ENCODE results near the gene GLUD2.
"Not testable (repeated sequence)": the region's sequence is repeated elsewhere in the genome, so short reads cannot be mapped to it uniquely, and the experiment has no call there.

The GLUD2 gene

GRCh38 chrX:121047441-121048419 is at the start of gene GLUD2:
Gene GLUD2 (plus strand): TSS chrX:121047610. CDS start chrX:121047685, 75 bp downstream.
- FAIRE-seq: peak; percentile 65
- DNase-seq (ENCODE audit: insufficient read length, low spot score): not testable (repeated sequence)

DNA sequence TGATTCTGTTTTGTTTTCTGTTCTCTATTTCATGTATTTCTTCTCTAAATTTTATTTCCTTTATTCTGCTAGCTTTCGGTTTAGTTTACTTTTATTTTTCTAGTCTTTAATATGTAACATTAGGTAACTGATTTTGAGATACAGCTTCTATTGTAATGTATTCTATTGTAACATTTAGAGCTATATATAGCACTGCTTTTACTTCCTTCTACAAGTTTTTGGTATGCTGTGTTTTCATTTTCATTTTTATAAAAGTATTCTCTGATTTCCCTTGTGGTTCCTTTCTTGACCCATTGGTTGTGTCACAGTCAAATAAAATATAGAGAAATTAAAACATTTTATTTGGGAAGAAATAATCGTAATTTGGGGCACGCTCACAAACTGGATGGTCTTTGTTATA is 48.0 kb upstream of the GLUD2 start:
- no peak for DNase-seq (ENCODE audit: insufficient read length, low spot score)
- FAIRE-seq: no peak

- DNase-seq (ENCODE audit: insufficient read length, low spot score): no peak
- FAIRE-seq: no peak
Measured at GRCh38 chrX:121000589-121000988, 46.8 kb upstream of the GLUD2 start.

GRCh38 chrX:121008920-121009319 is 38.5 kb upstream of the GLUD2 start:
- no peak for FAIRE-seq
- no peak for DNase-seq (ENCODE audit: insufficient read length, low spot score)

DNA sequence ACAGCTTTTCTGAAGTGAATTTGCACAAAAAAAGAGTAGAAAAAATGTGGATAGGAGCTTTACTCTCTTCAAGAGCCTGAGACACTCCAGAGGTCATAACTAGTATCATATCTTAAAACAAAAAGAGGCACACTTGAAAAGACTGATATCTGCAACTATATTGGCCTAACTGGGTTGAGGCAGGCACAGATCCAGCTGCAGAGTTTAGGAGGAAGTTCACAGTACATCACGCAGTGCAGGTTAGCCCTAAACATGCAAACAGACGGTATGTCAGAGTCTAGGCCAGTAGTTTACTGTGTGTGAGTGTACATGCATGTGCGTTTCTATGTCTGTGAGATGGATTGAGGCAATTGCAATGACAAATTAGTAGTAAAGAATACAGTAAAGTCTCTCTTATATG is 37.6 kb upstream of the GLUD2 start:
- no peak for FAIRE-seq

GRCh38 chrX:121010218-121010617 is 37.2 kb upstream of the GLUD2 start:
- FAIRE-seq (no peak), DNase-seq (ENCODE audit: insufficient read length, low spot score) (no peak)

More for the DNA sequence above, 37.6 kb upstream of the GLUD2 start:
- DNase-seq (ENCODE audit: insufficient read length, low spot score): no peak

DNA sequence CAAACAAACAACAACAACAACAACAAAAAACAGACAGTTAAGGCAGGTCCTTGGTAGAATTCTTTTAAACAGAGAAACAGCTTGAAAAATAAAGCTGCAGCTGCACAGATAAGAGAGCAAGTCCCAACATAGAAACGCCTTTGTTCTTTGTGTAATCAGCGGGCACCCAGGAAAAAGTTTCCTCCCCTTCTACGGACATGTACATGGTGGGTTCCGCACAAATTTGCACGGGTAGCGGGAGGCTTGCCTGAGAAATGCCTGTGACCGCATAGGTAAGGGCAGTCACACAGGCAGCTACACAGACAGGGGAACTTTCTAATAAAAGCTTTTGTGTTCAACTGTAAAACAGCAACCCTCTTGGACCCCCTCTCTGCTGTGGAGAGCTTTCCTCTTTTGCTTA is 36.2 kb upstream of the GLUD2 start:
- no peak for DNase-seq (ENCODE audit: insufficient read length, low spot score)

DNA sequence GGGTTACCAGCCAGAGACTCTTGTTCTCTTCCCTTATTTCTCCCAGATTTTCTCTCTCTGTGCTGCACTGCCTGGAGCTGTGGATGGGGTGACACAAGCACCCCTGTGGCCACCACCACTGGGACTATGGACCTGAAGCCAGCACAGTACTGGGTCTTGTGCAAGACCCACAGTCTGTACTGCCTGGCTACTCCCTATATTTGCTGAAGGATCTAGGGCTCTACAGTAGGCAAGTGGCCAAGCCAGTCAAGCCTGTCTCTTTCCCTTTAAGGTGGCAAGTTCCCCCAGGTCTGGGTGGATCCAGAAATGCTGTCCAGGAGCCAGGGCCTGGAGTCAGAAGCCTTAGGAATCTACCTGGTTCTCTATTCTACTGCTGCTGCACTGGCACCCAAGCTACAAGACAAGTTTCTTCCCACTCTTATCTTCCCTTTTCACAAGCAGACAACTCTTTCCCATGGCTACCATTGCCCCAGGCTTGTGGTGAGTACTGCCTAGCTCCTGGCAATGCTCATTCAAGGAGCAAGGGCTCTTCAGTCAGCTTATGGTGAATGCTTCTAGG is 33.4 kb upstream of the GLUD2 start:
- FAIRE-seq (no peak), DNase-seq (ENCODE audit: insufficient read length, low spot score) (no peak)

More for the DNA sequence above, 36.2 kb upstream of the GLUD2 start:
- no peak for FAIRE-seq

DNA sequence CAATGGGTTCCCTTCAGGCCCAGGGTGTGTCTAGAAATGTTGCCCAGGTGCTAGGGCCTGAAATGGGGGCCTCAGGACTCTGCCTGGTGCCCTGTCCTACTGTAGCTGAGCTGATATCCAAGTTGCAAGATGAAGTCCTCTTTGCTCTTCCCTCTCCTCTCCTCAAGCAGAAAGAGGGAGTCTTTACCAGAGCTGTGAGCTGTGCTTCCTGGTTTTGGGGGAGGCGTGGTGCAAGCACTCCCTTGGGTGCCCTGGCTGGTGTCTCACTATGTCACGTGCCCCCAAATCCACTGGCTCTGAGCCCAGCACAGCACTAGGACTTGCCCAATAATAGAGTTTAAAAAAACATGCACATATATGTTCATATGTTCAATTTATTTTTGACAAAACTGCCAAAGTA is 32.6 kb upstream of the GLUD2 start:
- DNase-seq (ENCODE audit: insufficient read length, low spot score) (no peak), FAIRE-seq (no peak)

GRCh38 chrX:121028419-121028818 is 19.0 kb upstream of the GLUD2 start:
- FAIRE-seq: no peak

GRCh38 chrX:121030083-121030482 is 17.3 kb upstream of the GLUD2 start:
- DNase-seq (ENCODE audit: insufficient read length, low spot score) (no peak), FAIRE-seq (no peak)

More at GRCh38 chrX:121028419-121028818, 19.0 kb upstream of the GLUD2 start:
- no peak for DNase-seq (ENCODE audit: insufficient read length, low spot score)

DNA sequence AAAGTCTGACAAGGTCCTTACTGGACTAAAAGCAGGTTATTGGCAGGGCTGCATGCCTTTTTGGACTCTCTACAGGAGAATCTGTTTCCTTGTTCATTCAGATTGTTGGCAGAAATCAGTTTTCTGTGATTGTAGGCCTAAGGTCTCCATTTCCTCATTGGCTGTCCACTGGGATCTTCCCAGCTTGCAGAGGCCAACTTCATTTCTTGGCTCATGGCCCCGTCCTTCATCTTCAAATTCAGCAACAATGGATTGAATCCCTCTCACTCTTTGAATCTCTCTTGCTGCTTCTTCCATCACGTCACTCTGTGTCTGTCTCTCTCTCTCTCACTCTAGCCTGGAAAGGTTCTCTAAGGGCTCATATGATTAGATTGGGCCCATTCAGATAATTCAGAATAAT is 14.9 kb upstream of the GLUD2 start:
- no peak for FAIRE-seq
- DNase-seq (ENCODE audit: insufficient read length, low spot score): no peak

DNA sequence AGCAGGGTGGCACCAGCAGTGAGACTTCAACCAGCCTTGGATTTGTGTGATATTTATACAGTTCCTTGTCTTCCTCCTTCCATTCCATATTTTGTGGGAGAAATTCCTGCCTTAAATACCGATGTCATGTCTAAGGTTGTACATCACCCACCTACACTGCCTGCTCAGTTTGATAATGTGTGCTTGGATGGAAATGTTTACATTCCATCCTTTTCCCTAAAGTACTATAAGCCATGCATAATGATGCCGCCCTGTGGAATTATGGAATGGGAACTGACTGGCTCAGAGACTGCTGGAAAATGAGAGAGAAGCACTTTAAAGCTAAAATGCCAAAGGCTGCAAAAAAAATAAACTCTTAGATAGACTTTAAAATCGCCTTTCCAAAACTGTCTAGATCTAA is 11.3 kb upstream of the GLUD2 start:
- no peak for FAIRE-seq
- no peak for DNase-seq (ENCODE audit: insufficient read length, low spot score)

- no peak for DNase-seq (ENCODE audit: insufficient read length, low spot score)
- no peak for FAIRE-seq
Measured at GRCh38 chrX:121036951-121037350, 10.5 kb upstream of the GLUD2 start.

- DNase-seq (ENCODE audit: insufficient read length, low spot score): no peak
- FAIRE-seq: no peak
Measured at GRCh38 chrX:121050781-121051180, 3.4 kb downstream of the GLUD2 start.

DNA sequence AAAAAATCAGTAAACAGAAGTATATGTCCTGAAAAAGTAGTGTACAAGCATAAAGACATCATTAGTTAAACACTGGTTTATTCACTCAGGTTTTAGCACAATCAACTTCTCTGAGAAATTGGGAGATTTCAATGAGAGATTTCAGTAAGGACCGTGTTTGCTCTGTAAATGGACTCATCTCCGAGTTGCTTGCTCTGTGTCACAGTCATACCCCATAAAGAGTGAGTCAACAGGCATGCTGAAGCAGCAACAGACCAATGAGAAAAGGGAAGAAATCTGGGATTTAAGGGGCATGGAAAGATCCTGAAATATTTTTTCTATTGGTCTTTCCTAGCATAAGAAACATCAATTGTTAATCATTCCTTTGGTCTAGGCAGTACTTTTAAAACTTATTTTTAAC is 4.7 kb downstream of the GLUD2 start:
- FAIRE-seq: no peak

GRCh38 chrX:121062289-121062688 is 14.9 kb downstream of the GLUD2 start:
- DNase-seq (ENCODE audit: insufficient read length, low spot score) (no peak), FAIRE-seq (no peak)

More for the DNA sequence above, 4.7 kb downstream of the GLUD2 start:
- DNase-seq (ENCODE audit: insufficient read length, low spot score): no peak

- FAIRE-seq (no peak), DNase-seq (ENCODE audit: insufficient read length, low spot score) (no peak)
Measured at GRCh38 chrX:121064579-121064978, 17.2 kb downstream of the GLUD2 start.

DNA sequence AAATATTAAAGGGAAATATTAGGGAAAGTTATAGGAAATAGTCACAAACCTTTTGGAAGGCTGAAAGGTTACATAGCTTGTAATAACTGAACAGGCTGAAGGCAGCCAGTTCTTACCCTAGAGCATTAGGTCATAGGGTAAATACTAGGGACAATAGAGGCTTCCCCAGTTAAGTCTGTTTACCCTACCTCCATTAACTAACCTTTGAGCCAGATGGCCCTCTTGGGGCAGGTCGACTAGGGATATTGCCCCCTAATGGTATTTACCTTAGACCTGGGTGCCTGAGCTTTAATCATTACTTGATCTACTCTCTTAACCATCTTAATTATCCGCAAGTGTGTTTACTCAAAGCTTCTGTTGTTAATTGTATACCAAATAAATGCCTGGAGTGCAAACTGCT is 36.8 kb downstream of the GLUD2 start:
- not testable (repeated sequence) for DNase-seq (ENCODE audit: insufficient read length, low spot score); FAIRE-seq

- no peak for DNase-seq (ENCODE audit: insufficient read length, low spot score)
- no peak for FAIRE-seq
Measured at GRCh38 chrX:121084903-121085611, 37.6 kb downstream of the GLUD2 start.

DNA sequence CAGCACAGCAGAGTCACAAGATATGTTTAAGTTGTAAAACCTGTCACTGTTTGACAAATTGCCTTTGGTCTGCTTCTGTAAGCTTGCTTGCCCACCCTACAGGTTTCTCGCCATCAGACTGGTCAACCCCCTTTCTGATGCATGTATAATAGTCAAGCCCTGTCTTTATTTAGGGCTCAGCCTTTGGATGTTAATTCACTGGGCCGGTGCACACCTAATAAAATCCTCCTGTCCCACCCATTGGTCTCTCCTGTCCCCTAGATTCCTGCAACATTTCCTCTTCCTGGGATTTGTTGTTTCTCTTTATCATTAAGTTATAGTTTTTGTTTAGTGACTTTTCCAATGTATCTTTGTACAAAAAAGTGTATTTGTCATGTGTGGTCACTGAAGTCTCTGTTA is 38.2 kb downstream of the GLUD2 start:
- FAIRE-seq (no peak), DNase-seq (ENCODE audit: insufficient read length, low spot score) (no peak)
